ENCODE results near the gene AUH. TPM values are rescaled to one million over a fixed set of nuclear protein-coding genes. Genes with fewer than 3 reads are reported as not detected.
A peak's percentile ranks its signal among the peaks of the same experiment; 100 is the strongest.

The AUH gene, protein sequence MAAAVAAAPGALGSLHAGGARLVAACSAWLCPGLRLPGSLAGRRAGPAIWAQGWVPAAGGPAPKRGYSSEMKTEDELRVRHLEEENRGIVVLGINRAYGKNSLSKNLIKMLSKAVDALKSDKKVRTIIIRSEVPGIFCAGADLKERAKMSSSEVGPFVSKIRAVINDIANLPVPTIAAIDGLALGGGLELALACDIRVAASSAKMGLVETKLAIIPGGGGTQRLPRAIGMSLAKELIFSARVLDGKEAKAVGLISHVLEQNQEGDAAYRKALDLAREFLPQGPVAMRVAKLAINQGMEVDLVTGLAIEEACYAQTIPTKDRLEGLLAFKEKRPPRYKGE
- polyA plus RNA-seq (29.6 and 42.6 TPM in 2 replicates), polyA minus RNA-seq (37.7 and 40.6 TPM in 2 replicates)

- Histone ChIP-seq H2AFZ (ENCODE audit: low read depth, low read length) (peak within 1 kb of the TSS; percentile 91), H3K27ac (ENCODE audit: low read length) (peak within 1 kb of the TSS; percentile 78), H3K4me3 (ENCODE audit: low read length) (peak within 1 kb of the TSS; percentile 97), H4K20me1 (ENCODE audit: insufficient read depth) (no peaks in the 10 kb centered on the region), H3F3A (ENCODE audit: insufficient read depth, low read length, poor library complexity, severe bottlenecking) (no peaks in the 10 kb centered on the region), H3K9ac (ENCODE audit: low read length) (peak within 1 kb of the TSS; percentile 82), H3K4me2 (ENCODE audit: low read length) (peak within 1 kb of the TSS; percentile 86), H3K9me3 (ENCODE audit: low read length) (no peaks in the 10 kb centered on the region), H3K27me3 (ENCODE audit: insufficient read depth, low read depth, low read length) (no peaks in the 10 kb centered on the region), H3K79me2 (replicated peaks; ENCODE audit: insufficient read depth, low read length) (peaks cover 35% of the 10 kb centered on the region), H3K36me3 (ENCODE audit: insufficient read depth, low read length) (no peaks in the 10 kb centered on the region), H3K9me2 (ENCODE audit: insufficient read depth, low read length) (no peaks in the 10 kb centered on the region)
- TF ChIP-seq, protein P1, sequence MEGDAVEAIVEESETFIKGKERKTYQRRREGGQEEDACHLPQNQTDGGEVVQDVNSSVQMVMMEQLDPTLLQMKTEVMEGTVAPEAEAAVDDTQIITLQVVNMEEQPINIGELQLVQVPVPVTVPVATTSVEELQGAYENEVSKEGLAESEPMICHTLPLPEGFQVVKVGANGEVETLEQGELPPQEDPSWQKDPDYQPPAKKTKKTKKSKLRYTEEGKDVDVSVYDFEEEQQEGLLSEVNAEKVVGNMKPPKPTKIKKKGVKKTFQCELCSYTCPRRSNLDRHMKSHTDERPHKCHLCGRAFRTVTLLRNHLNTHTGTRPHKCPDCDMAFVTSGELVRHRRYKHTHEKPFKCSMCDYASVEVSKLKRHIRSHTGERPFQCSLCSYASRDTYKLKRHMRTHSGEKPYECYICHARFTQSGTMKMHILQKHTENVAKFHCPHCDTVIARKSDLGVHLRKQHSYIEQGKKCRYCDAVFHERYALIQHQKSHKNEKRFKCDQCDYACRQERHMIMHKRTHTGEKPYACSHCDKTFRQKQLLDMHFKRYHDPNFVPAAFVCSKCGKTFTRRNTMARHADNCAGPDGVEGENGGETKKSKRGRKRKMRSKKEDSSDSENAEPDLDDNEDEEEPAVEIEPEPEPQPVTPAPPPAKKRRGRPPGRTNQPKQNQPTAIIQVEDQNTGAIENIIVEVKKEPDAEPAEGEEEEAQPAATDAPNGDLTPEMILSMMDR (IDR thresholded peaks at IDR 0.05; ENCODE audit: poor library complexity, severe bottlenecking), result peak; percentile 45
- no peak for TF ChIP-seq EZH2 (IDR thresholded peaks at IDR 0.05; ENCODE audit: borderline replicate concordance, insufficient read depth, low read length, poor library complexity, severe bottlenecking)
- TF ChIP-seq POLR2AphosphoS5 (IDR thresholded peaks at IDR 0.05), result peak; percentile 77
- TF ChIP-seq TAF1 (IDR thresholded peaks at IDR 0.05; ENCODE audit: low read depth), result peak; percentile 62
- TF ChIP-seq MXI1 (conservative IDR thresholded peaks at IDR 0.05; ENCODE audit: poor library complexity, severe bottlenecking), result peak; percentile 91
- TF ChIP-seq RAD21 (conservative IDR thresholded peaks at IDR 0.05), result no peak
- TF ChIP-seq EP300 (conservative IDR thresholded peaks at IDR 0.05; ENCODE audit: poor library complexity, severe bottlenecking), result peak; percentile 22
- TF ChIP-seq SMC3 (conservative IDR thresholded peaks at IDR 0.05; ENCODE audit: poor library complexity), result peak; percentile 45
- TF ChIP-seq, protein P2, sequence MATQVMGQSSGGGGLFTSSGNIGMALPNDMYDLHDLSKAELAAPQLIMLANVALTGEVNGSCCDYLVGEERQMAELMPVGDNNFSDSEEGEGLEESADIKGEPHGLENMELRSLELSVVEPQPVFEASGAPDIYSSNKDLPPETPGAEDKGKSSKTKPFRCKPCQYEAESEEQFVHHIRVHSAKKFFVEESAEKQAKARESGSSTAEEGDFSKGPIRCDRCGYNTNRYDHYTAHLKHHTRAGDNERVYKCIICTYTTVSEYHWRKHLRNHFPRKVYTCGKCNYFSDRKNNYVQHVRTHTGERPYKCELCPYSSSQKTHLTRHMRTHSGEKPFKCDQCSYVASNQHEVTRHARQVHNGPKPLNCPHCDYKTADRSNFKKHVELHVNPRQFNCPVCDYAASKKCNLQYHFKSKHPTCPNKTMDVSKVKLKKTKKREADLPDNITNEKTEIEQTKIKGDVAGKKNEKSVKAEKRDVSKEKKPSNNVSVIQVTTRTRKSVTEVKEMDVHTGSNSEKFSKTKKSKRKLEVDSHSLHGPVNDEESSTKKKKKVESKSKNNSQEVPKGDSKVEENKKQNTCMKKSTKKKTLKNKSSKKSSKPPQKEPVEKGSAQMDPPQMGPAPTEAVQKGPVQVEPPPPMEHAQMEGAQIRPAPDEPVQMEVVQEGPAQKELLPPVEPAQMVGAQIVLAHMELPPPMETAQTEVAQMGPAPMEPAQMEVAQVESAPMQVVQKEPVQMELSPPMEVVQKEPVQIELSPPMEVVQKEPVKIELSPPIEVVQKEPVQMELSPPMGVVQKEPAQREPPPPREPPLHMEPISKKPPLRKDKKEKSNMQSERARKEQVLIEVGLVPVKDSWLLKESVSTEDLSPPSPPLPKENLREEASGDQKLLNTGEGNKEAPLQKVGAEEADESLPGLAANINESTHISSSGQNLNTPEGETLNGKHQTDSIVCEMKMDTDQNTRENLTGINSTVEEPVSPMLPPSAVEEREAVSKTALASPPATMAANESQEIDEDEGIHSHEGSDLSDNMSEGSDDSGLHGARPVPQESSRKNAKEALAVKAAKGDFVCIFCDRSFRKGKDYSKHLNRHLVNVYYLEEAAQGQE (IDR thresholded peaks at IDR 0.05; ENCODE audit: borderline replicate concordance), result peak; percentile 74
Measured at GRCh38 chr9:91361291-91362050, at the start of gene AUH. Gene AUH (minus strand): TSS chr9:91361918. CDS start chr9:91361889, 29 bp downstream.

GRCh38 chr9:91411096-91411771, 49.5 kb upstream of the AUH start:
- H2AFZ ChIP-seq (ENCODE audit: low read depth, low read length), result no peak overlapping the region
- no peak for TF ChIP-seq RAD21 (conservative IDR thresholded peaks at IDR 0.05)
- TF ChIP-seq, protein P2 (IDR thresholded peaks at IDR 0.05; ENCODE audit: borderline replicate concordance), result no peak
- no peak for TF ChIP-seq SMC3 (conservative IDR thresholded peaks at IDR 0.05; ENCODE audit: poor library complexity)
- TF ChIP-seq, protein P1 (IDR thresholded peaks at IDR 0.05; ENCODE audit: poor library complexity, severe bottlenecking), result no peak
- TF ChIP-seq MXI1 (conservative IDR thresholded peaks at IDR 0.05; ENCODE audit: poor library complexity, severe bottlenecking), result no peak
- TF ChIP-seq POLR2AphosphoS5 (IDR thresholded peaks at IDR 0.05), result no peak
- TF ChIP-seq EZH2 (IDR thresholded peaks at IDR 0.05; ENCODE audit: borderline replicate concordance, insufficient read depth, low read length, poor library complexity, severe bottlenecking), result no peak
- TF ChIP-seq TAF1 (IDR thresholded peaks at IDR 0.05; ENCODE audit: low read depth), result no peak
- no peak for TF ChIP-seq EP300 (conservative IDR thresholded peaks at IDR 0.05; ENCODE audit: poor library complexity, severe bottlenecking)
- no peaks in the 10 kb centered on the region for H3K27me3 ChIP-seq (ENCODE audit: insufficient read depth, low read depth, low read length)
- H3K4me2 ChIP-seq (ENCODE audit: low read length), result no peak overlapping the region
- H3K4me3 ChIP-seq (ENCODE audit: low read length), result no peak overlapping the region
- no peaks in the 10 kb centered on the region for H3K9me3 ChIP-seq (ENCODE audit: low read length)
- H4K20me1 ChIP-seq (ENCODE audit: insufficient read depth), result peaks cover 4% of the 10 kb centered on the region
- H3K27ac ChIP-seq (ENCODE audit: low read length), result no peak overlapping the region
- H3F3A ChIP-seq (ENCODE audit: insufficient read depth, low read length, poor library complexity, severe bottlenecking), result no peaks in the 10 kb centered on the region
- H3K79me2 ChIP-seq (replicated peaks; ENCODE audit: insufficient read depth, low read length), result peaks cover 14% of the 10 kb centered on the region
- no peaks in the 10 kb centered on the region for H3K9me2 ChIP-seq (ENCODE audit: insufficient read depth, low read length)
- H3K9ac ChIP-seq (ENCODE audit: low read length), result no peak overlapping the region
- H3K36me3 ChIP-seq (ENCODE audit: insufficient read depth, low read length), result no peaks in the 10 kb centered on the region
